ENCODE data around the gene PAGE2B.

Gene PAGE2B

DNA sequence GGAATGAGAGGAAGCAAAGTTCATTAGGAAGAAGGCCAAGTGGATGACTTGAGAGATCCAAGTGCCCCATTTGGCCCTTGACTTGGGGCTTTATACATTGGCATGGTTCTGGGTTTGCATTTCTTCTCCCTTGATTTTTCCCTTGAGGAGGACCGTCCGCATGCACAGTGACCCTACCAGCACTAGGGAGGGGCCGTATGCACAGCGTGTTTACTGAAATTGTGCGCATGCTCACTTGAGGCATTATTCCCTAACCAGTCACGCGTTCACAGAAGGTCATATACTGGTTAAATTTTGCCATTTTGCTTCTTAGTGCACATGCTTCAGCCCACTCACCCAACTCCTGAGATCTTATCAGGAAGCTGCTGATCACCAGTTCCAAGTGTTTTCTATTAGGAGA is 49.1 kb downstream of the PAGE2B start:
- TF ChIP-seq, protein P1, sequence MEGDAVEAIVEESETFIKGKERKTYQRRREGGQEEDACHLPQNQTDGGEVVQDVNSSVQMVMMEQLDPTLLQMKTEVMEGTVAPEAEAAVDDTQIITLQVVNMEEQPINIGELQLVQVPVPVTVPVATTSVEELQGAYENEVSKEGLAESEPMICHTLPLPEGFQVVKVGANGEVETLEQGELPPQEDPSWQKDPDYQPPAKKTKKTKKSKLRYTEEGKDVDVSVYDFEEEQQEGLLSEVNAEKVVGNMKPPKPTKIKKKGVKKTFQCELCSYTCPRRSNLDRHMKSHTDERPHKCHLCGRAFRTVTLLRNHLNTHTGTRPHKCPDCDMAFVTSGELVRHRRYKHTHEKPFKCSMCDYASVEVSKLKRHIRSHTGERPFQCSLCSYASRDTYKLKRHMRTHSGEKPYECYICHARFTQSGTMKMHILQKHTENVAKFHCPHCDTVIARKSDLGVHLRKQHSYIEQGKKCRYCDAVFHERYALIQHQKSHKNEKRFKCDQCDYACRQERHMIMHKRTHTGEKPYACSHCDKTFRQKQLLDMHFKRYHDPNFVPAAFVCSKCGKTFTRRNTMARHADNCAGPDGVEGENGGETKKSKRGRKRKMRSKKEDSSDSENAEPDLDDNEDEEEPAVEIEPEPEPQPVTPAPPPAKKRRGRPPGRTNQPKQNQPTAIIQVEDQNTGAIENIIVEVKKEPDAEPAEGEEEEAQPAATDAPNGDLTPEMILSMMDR (IDR thresholded peaks at IDR 0.05; ENCODE audit: borderline replicate concordance, insufficient read depth, low read depth, low read length): no peak
- H3K4me3 ChIP-seq (ENCODE audit: low read depth, low read length): no peak overlapping the region

DNA sequence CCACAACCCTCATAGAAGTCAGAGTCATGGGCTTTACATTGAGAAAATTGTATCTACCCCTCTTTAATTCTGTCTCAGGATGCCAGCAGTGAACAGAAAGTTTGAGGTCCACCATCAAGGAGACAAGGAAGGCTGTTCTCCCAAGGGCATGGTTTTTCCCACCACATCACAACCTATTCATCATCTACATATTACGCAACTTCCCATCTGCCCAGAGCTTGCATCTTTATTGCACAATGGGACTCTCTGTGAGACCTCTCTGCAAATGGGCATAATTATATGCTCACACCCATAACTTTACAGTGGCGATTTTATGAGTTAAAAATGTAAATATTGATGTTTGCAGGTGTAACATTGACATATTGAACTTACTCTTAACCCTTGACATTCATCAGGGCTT is 52.9 kb downstream of the PAGE2B start:
- TF ChIP-seq, protein P1 (IDR thresholded peaks at IDR 0.05; ENCODE audit: borderline replicate concordance, insufficient read depth, low read depth, low read length): no peak

More for the DNA sequence above, 52.9 kb downstream of the PAGE2B start:
- H3K4me3 ChIP-seq (ENCODE audit: low read depth, low read length): no peak overlapping the region
